IPS DF 6.9 (cell line): ENCODE results near the gene HACD3.

Source experiments
- DNase-seq: peaks from one replicate; pipeline ENCODE4 v3.0.0-alpha.2; 2013; ENCODE audit warnings: low read depth, low spot score
- H3K27ac ChIP-seq: one replicate; pipeline ENCODE4 v1.5.1; 2013; ENCODE audit warnings: low read length, control low read depth
- H3K27me3 ChIP-seq: 2 replicates; pipeline ENCODE4 v1.6.1; 2013; ENCODE audit warnings: mild to moderate bottlenecking, low read length; ENCODE audit not compliant: control insufficient read depth, insufficient read depth
- H3K36me3 ChIP-seq: 2 replicates; pipeline ENCODE4 v1.6.1; 2013; ENCODE audit warnings: low read length; ENCODE audit not compliant: control insufficient read depth, insufficient read depth
- H3K4me1 ChIP-seq: 2 replicates; pipeline ENCODE4 v1.6.1; 2013; ENCODE audit warnings: low read length; ENCODE audit not compliant: control insufficient read depth, insufficient read depth
- H3K4me3 ChIP-seq: 2 replicates; pipeline ENCODE4 v1.5.1; 2013; ENCODE audit warnings: mild to moderate bottlenecking, low read length
- H3K9me3 ChIP-seq: 2 replicates; pipeline ENCODE4 v1.6.1; 2013; ENCODE audit warnings: low read length, inconsistent platforms; ENCODE audit not compliant: control insufficient read depth, insufficient read depth
- WGBS: extraction: QIAGEN DNeasy Blood & Tissue Kit; methylation state at CpG from one replicate; pipeline ENCODE4 v1.1.7; 2013; ENCODE audit warnings: mixed read lengths, missing lambda C conversion rate; ENCODE audit not compliant: insufficient read length, insufficient coverage; 5-methylcytosine and 5-hydroxymethylcytosine counted together

The HACD3 gene

GRCh38 chr15:65571971-65572370 lies 41.7 kb downstream of the HACD3 start:
- no CpG with 5 or more reads among the region's 2 CpGs for WGBS
- no peak for DNase-seq
- peaks cover 10% of the 10 kb centered on the region; the same call in 1 of the 2 replicates for H3K36me3 ChIP-seq

GRCh38 chr15:65576664-65577063 lies 46.4 kb downstream of the HACD3 start:
- no CpG with 5 or more reads among the region's 1 CpG for WGBS
- no peaks in the 10 kb centered on the region for H3K27me3 ChIP-seq
- H3K36me3 ChIP-seq: peaks cover 11% of the 10 kb centered on the region; the same call in 1 of the 2 replicates
- no peak for DNase-seq
- H3K4me1 ChIP-seq: no peaks in the 10 kb centered on the region
- no peaks in the 10 kb centered on the region for H3K9me3 ChIP-seq
- no peak overlapping the region for H3K27ac ChIP-seq
- H3K4me3 ChIP-seq: no peak overlapping the region

More at GRCh38 chr15:65571971-65572370, 41.7 kb downstream of the HACD3 start:
- H3K4me1 ChIP-seq: no peaks in the 10 kb centered on the region
- no peak overlapping the region for H3K27ac ChIP-seq
- H3K9me3 ChIP-seq: no peaks in the 10 kb centered on the region
- H3K4me3 ChIP-seq: no peak overlapping the region
- no peaks in the 10 kb centered on the region for H3K27me3 ChIP-seq

- DNase-seq: no peak
- H3K27me3 ChIP-seq: no peaks in the 10 kb centered on the region
- no CpG with 5 or more reads among the region's 6 CpGs for WGBS
- H3K4me3 ChIP-seq: no peak overlapping the region
- H3K27ac ChIP-seq: no peak overlapping the region
- peaks cover 11% of the 10 kb centered on the region; the same call in 1 of the 2 replicates for H3K36me3 ChIP-seq
- H3K9me3 ChIP-seq: no peaks in the 10 kb centered on the region
- no peaks in the 10 kb centered on the region for H3K4me1 ChIP-seq
Observed at GRCh38 chr15:65577129-65577996, 47.1 kb downstream of the HACD3 start.

- no peak for DNase-seq
- no peak overlapping the region for H3K27ac ChIP-seq
- H3K36me3 ChIP-seq: peaks cover 11% of the 10 kb centered on the region; the same call in 1 of the 2 replicates
- H3K4me3 ChIP-seq: no peak overlapping the region
- no peaks in the 10 kb centered on the region for H3K9me3 ChIP-seq
- H3K27me3 ChIP-seq: no peaks in the 10 kb centered on the region
- no peaks in the 10 kb centered on the region for H3K4me1 ChIP-seq
- no CpG with 5 or more reads among the region's 8 CpGs for WGBS
Observed at GRCh38 chr15:65578904-65579728, 48.9 kb downstream of the HACD3 start.

- no peak for DNase-seq
- Histone ChIP-seq H3K27me3 (no peaks in the 10 kb centered on the region), H3K4me1 (no peaks in the 10 kb centered on the region), H3K36me3 (peaks cover 7% of the 10 kb centered on the region; the same call in 1 of the 2 replicates), H3K4me3 (no peak overlapping the region), H3K9me3 (no peaks in the 10 kb centered on the region), H3K27ac (no peak overlapping the region)
- no CpG with 5 or more reads among the region's 3 CpGs for WGBS
Observed at GRCh38 chr15:65579762-65580161, 49.5 kb downstream of the HACD3 start.

GRCh38 chr15:65580287-65580686 lies 50.0 kb downstream of the HACD3 start:
- H3K27ac ChIP-seq: no peak overlapping the region
- no peaks in the 10 kb centered on the region for H3K9me3 ChIP-seq

GRCh38 chr15:65583701-65584100 lies 53.4 kb downstream of the HACD3 start:
- WGBS: no CpG with 5 or more reads among the region's 1 CpG
- Histone ChIP-seq H3K4me3 (no peak overlapping the region), H3K4me1 (no peaks in the 10 kb centered on the region), H3K27me3 (no peaks in the 10 kb centered on the region), H3K27ac (no peak overlapping the region), H3K9me3 (no peaks in the 10 kb centered on the region), H3K36me3 (peaks cover 2% of the 10 kb centered on the region; the same call in 1 of the 2 replicates)
- DNase-seq: no peak

More at GRCh38 chr15:65580287-65580686, 50.0 kb downstream of the HACD3 start:
- DNase-seq: no peak
- no peak overlapping the region for H3K4me3 ChIP-seq
- no peaks in the 10 kb centered on the region for H3K4me1 ChIP-seq
- H3K27me3 ChIP-seq: no peaks in the 10 kb centered on the region
- H3K36me3 ChIP-seq: peaks cover 7% of the 10 kb centered on the region; the same call in 1 of the 2 replicates

- Histone ChIP-seq H3K27ac (no peak overlapping the region), H3K4me3 (no peak overlapping the region), H3K4me1 (no peaks in the 10 kb centered on the region), H3K36me3 (peaks cover 2% of the 10 kb centered on the region; the same call in 1 of the 2 replicates), H3K9me3 (no peaks in the 10 kb centered on the region), H3K27me3 (no peaks in the 10 kb centered on the region)
- no peak for DNase-seq
Observed at GRCh38 chr15:65584241-65584640, 54.0 kb downstream of the HACD3 start.

- Histone ChIP-seq H3K27ac (no peak overlapping the region), H3K4me3 (no peak overlapping the region), H3K27me3 (no peaks in the 10 kb centered on the region), H3K4me1 (no peaks in the 10 kb centered on the region), H3K9me3 (no peaks in the 10 kb centered on the region), H3K36me3 (peaks cover 3% of the 10 kb centered on the region; the same call in 1 of the 2 replicates)
- no peak for DNase-seq
- no CpG with 5 or more reads among the region's 1 CpG for WGBS
Observed at GRCh38 chr15:65587094-65587493, 56.8 kb downstream of the HACD3 start.

- 100% methylated on average over 1 of the region's 3 CpGs for WGBS
- Histone ChIP-seq H3K27ac (no peak overlapping the region), H3K36me3 (peaks cover 7% of the 10 kb centered on the region; the same call in 1 of the 2 replicates), H3K9me3 (no peaks in the 10 kb centered on the region), H3K4me3 (no peak overlapping the region), H3K4me1 (no peaks in the 10 kb centered on the region), H3K27me3 (no peaks in the 10 kb centered on the region)
- DNase-seq: no peak
Observed at GRCh38 chr15:65595960-65596359, 65.7 kb downstream of the HACD3 start.
